Measurements from ENCODE around the gene GSKIP. TPM values are rescaled to one million over a fixed set of nuclear protein-coding genes. Genes with fewer than 3 reads are reported as not detected.

The GSKIP gene
- total and polyA plus RNA-seq, 7 donors = 13.2 to 251 (median 30.7) TPM

GRCh38 chr14:96359959-96360358 is 3.4 kb upstream of the GSKIP start:
- Histone ChIP-seq H3K36me3 (no peaks in the 10 kb centered on the region), H3K27me3 (no peaks in the 10 kb centered on the region), H3K27ac (no peak overlapping the region), H3K4me3 (no peak overlapping the region), H3K9me3 (no peaks in the 10 kb centered on the region), H3K4me1 (peaks cover 0 to 46% (median 33%) of the 10 kb centered on the region in 4 donors)
- DNase-seq = no peak
- intact Hi-C loops (cut with DNase I) = loop anchor here (5.0 to 10.0 kb wide), 2 partner anchors 142 to 825 kb away; partner anchors contain the start of genes GLRX5 and PAPOLA
- TF ChIP-seq POLR2A (IDR thresholded peaks at IDR 0.05) (no peak), EP300 (IDR thresholded peaks at IDR 0.05) (no peak), POLR2AphosphoS5 (IDR thresholded peaks at IDR 0.05) (no peak), CTCF (IDR thresholded peaks at IDR 0.05) (no peak)

GRCh38 chr14:96362071-96362964 is 1.0 kb upstream of the GSKIP start:
- TF ChIP-seq POLR2A (IDR thresholded peaks at IDR 0.05) (no peak), POLR2AphosphoS5 (IDR thresholded peaks at IDR 0.05) (peak in 3 of 4 donors; percentile 14 to 32 (median 21))
- Histone ChIP-seq H3K27ac (peak overlapping the region; percentile 90 to 98 (median 98)), H3K27me3 (no peaks in the 10 kb centered on the region), H3K36me3 (no peaks in the 10 kb centered on the region), H3K4me3 (peak overlapping the region; percentile 74 to 98 (median 98)), H3K9me3 (no peaks in the 10 kb centered on the region), H3K4me1 (peaks cover 0 to 46% (median 35%) of the 10 kb centered on the region in 4 donors)
- 0 to 1% methylated on average over 27 of the region's 27 CpGs for WGBS, 2 donors
- no peak for DNase-seq
- intact Hi-C loops (cut with DNase I) = loop anchor here (2.0 to 10.0 kb wide), 3 partner anchors 62 to 828 kb away; partner anchors contain the start of genes GLRX5 and PAPOLA

DNA sequence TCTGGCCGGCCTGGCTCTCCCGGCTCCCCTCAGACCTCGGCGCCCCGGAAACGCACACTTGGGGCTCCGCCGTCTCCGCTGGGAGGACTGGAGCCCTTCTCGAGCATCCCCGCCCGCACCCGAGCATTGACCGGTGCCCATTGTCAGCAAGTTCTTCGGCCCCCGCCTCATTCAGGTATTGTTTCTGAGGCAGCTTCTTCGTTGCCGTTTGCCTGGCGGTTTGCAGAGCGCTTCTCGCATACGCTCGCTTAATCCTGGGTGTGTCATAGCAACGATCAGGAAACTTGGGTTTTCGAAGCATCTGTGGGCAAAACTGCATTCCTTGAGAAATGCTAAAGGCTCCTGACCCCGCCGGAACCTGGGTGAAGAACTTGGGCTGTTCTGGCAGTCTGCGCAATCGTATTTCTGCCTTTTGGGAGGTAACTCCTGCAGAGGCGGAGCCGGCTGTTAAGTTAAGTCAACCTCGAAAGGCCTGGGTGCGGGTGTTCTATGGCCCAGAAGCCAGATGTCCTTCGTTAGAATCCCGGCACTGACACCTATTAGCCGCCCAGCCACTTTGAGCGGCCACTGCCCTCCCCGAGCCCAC is 518 bp downstream of the GSKIP start:
- intact Hi-C loops (cut with DNase I) = loop anchor here (1.0 to 10.0 kb wide), 4 partner anchors 27 to 829 kb away; partner anchors contain the start of genes GLRX5 and PAPOLA
- 1% methylated on average over 38 of the region's 38 CpGs for WGBS, 2 donors
- Histone ChIP-seq H3K9me3 (no peaks in the 10 kb centered on the region), H3K27me3 (no peaks in the 10 kb centered on the region), H3K27ac (peak overlapping the region; percentile 90 to 98 (median 98)), H3K36me3 (no peaks in the 10 kb centered on the region), H3K4me1 (peaks cover 0 to 46% (median 35%) of the 10 kb centered on the region in 4 donors), H3K4me3 (peak overlapping the region; percentile 74 to 98 (median 98))
- peak; percentile 70 for DNase-seq
- TF ChIP-seq POLR2AphosphoS5 (IDR thresholded peaks at IDR 0.05) = no peak
- TF ChIP-seq CTCF (IDR thresholded peaks at IDR 0.05) = no peak
- TF ChIP-seq EP300 (IDR thresholded peaks at IDR 0.05) = no peak
- peak in 1 of 2 donors; percentile 40 for TF ChIP-seq POLR2A (IDR thresholded peaks at IDR 0.05)

GRCh38 chr14:96364962-96365361 is 1.6 kb downstream of the GSKIP start:
- H3K4me3 ChIP-seq = no peak overlapping the region
- no peaks in the 10 kb centered on the region for H3K27me3 ChIP-seq
- WGBS, 2 donors = 13 to 63% methylated on average over 1 of the region's 1 CpG
- TF ChIP-seq POLR2A (IDR thresholded peaks at IDR 0.05) (peak in 1 of 2 donors; percentile 14), EP300 (IDR thresholded peaks at IDR 0.05) (no peak)
- no peaks in the 10 kb centered on the region for H3K36me3 ChIP-seq
- no peaks in the 10 kb centered on the region for H3K9me3 ChIP-seq
- intact Hi-C loops (cut with DNase I) = loop anchor here (1.0 to 10.0 kb wide), 3 partner anchors 26 to 830 kb away; partner anchors contain the start of genes GLRX5 and PAPOLA
- no peak overlapping the region for H3K27ac ChIP-seq
- DNase-seq = no peak
- peaks cover 0 to 39% (median 31%) of the 10 kb centered on the region in 4 donors for H3K4me1 ChIP-seq

GRCh38 chr14:96368534-96368933 is 5.2 kb downstream of the GSKIP start:
- Histone ChIP-seq H3K36me3 (no peaks in the 10 kb centered on the region), H3K27ac (no peak overlapping the region), H3K4me3 (no peak overlapping the region), H3K4me1 (peaks cover 0 to 15% (median 11%) of the 10 kb centered on the region in 4 donors), H3K9me3 (no peaks in the 10 kb centered on the region), H3K27me3 (no peaks in the 10 kb centered on the region)
- 97% methylated on average over 1 of the region's 1 CpG for WGBS, 2 donors
- TF ChIP-seq POLR2A (IDR thresholded peaks at IDR 0.05) (no peak), POLR2AphosphoS5 (IDR thresholded peaks at IDR 0.05) (no peak), EP300 (IDR thresholded peaks at IDR 0.05) (no peak), CTCF (IDR thresholded peaks at IDR 0.05) (no peak)
- no peak for DNase-seq
- intact Hi-C loops (cut with DNase I) = loop anchor here (10.0 kb wide), 1 partner anchor 834 kb away; the partner anchor contains the start of gene GLRX5

Data from sigmoid colon (tissue), 7 donors.